CD4-positive, alpha-beta T cell treated with Interferon gamma for 1 hour (primary cell): ENCODE measurements around the gene WDR27.
"Not testable (repeated sequence)": the region's sequence is repeated elsewhere in the genome, so short reads cannot be mapped to it uniquely, and the experiment has no call there.

Experiments used
- DNase-seq: peaks from one replicate; pipeline ENCODE4 v3.0.0-alpha.2; 2020

The WDR27 gene

DNA sequence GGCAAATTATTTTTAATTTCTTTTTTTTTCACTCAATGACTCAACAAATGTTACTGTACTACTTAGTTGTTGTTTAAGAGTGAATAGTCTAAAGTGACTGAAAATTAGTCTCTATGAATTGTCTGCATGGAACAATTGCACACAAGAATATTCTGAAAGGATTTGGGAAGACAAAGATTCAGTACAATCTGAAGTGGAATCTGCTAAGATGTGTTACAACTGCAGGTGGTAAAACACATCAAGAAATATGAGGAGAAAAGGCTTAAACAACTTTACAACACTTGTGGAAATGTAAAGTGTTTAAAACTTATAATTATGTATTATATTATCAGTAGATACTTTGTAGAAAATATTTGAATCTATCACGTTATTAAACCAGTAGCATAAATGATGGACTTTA, 193.4 kb downstream of the WDR27 start:
- DNase-seq, result no peak

- DNase-seq, result no peak
These were observed 198.2 kb downstream of the WDR27 start for GRCh38 chr6:169503422-169504152.

GRCh38 chr6:169502445-169502844, 199.4 kb downstream of the WDR27 start:
- DNase-seq, result no peak

DNA sequence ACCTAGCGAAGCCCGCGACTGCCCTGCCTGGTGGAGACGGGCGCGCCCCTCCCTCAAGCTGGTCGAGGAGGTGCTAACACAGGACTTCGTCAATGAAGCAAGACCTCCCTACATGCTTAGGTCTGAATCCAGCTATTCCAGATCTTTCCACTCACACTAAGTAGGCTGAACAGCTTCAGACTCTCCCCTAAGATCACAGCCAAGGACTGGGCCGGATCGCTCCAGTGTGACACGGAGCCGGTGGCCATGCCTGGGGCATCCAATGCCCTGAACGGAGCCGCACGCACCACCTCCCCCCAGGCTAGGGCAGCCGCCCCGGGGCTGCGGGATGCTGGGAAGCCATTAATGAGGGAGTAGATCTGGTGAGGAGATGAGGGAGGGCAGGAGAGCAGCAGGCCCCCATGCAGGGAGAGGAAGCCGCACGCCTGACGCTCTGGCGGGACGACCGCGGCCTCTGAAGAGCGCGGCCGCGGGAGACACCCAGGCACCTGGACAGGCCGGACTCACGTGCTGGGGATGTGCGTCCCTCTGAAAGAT, 200.0 kb downstream of the WDR27 start:
- DNase-seq, result no peak

DNA sequence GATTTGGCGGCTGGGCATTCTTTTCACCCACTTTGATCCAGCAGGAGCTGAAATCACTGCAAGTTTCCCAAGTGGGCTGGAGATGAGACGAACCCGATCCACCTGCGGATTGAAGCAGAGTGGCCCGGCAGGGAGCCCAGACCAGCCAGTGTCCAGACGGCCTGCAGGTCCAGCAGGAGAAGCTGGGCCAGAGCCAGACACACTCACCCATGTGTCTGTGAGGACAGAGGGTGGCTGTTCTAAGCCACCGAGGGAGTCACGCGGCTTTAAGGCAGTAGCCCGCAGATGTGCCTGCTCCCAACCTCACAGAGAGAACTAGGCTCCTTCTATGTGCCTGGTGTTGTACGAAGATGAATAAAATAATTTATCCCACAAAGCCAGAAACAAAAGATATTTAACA, 200.7 kb downstream of the WDR27 start:
- no peak for DNase-seq

- no peak for DNase-seq
These were observed 201.1 kb downstream of the WDR27 start for GRCh38 chr6:169500688-169501087.

GRCh38 chr6:169499848-169500247, 202.0 kb downstream of the WDR27 start:
- no peak for DNase-seq

DNA sequence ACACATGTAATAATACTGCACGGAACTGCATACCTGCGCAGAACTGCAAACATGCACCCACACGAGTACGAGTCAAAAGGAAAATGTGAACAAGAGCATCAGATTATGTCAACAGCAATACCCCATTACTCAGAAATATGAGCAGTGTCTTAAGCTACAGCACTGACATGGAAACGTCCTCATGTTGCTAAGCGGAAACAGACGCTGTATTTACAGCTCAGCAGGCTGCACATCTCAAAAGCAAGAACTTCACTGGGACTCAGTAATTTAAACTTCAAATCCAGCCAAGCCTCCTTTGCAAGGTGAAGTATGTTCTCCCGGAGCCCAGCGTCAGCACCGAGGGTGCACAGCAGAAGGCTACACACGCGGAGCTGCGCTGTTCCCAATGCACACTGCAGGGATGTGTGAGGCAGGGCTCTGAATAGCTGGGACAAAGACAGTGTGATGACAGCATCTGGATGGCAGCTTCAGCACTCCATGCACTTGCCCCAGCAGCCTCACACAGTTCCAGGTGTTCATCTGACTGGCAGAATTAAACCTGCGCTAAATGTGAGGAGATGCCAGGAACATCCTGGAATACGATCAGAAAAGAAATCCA, 202.8 kb downstream of the WDR27 start:
- DNase-seq, result no peak

DNA sequence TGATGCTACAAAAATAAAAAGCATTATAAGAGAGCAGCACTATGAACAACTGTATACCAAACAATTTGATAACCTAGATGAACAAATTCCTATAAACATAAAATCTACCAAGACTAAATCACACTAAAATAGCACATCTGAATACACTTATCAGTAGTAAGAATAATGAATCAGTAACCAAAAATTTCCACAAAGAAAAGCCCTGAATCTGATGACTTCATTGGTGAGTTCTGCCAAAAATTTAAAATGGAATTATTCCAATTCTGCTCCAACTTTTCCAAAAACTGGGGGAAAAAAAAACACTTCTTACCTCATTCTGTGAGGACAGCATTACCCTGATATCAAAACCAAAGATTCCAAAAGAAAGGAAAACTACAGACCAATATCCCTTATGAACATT, 206.2 kb downstream of the WDR27 start:
- DNase-seq, result no peak

- DNase-seq, result no peak
These were observed 207.8 kb downstream of the WDR27 start for GRCh38 chr6:169494038-169494437.

GRCh38 chr6:169491482-169491881, 210.3 kb downstream of the WDR27 start:
- no peak for DNase-seq

- DNase-seq, result no peak
These were observed 211.0 kb downstream of the WDR27 start for GRCh38 chr6:169490830-169491229.

DNA sequence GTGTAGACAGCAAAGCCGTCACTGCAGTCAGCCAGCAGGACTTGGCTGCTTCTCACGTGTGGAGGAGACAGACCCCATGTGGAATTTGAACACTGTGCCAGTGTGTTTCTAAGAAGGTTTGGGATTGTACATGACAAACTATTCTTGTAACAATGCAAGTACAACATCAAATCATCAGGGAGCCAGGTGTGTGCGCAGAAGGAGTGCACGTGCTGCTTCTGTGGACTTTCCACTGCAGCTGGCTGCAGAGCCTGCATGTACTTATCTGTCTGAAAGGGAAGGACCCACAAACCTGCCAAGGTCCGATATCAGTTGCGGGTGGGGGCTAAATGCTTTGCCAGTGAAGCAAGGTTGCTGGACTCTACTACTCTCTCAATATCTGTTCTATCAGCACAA, 211.6 kb downstream of the WDR27 start:
- no peak for DNase-seq

- no peak for DNase-seq
These were observed 212.1 kb downstream of the WDR27 start for GRCh38 chr6:169489563-169490245.

- DNase-seq, result no peak
These were observed 214.0 kb downstream of the WDR27 start for GRCh38 chr6:169487579-169488436.

- DNase-seq, result no peak
These were observed 221.9 kb downstream of the WDR27 start for GRCh38 chr6:169479783-169480495.

DNA sequence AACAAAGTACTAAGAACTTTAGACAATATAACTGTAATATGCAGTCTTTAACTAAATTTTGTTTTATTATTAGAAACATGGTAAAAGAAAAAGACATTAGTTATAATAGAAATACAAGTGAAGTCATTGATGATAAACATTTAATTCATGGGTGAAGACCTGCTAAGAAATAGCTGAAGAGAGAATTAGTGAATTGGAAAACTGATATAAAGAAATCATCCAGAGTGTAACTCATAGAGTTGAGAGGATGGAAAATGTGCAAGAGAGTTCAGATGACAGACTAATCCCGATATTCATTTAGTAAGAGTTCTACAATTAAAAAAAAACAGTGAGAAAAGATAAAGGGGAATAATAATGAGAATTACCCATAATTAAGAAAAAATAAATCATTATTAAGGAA, 227.5 kb downstream of the WDR27 start:
- no peak for DNase-seq

GRCh38 chr6:169473663-169474062, 228.2 kb downstream of the WDR27 start:
- no peak for DNase-seq

DNA sequence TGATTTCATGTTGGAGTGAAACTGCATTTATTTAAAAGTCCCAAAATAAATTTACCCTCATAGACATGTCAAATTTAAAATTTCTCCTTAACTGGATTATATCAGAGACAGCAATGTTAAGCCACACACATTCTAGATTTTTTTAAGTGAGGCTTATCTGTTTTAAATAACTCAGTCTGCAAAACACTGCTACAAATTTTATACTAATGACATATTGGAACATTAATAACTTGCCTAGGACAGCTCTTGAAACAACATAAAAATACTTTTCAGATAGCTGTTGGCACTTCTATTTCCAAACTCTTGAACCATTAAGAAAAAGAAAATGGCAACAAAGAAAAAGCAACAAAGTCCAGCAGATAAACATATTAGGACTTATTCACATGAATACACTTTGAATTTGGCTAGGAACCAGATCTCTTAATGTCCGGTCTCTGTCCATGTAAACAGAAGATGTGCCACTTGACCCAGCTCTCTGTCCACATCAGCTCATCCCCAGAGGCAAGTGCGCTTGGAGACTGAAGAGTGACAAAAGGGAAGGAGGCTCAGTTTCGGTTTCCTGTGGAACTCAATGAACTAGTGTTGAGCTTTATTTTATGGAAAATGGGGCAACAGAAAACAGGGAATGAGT, 228.9 kb downstream of the WDR27 start:
- no peak for DNase-seq

- DNase-seq, result no peak
These were observed 231.0 kb downstream of the WDR27 start for GRCh38 chr6:169470790-169471189.

DNA sequence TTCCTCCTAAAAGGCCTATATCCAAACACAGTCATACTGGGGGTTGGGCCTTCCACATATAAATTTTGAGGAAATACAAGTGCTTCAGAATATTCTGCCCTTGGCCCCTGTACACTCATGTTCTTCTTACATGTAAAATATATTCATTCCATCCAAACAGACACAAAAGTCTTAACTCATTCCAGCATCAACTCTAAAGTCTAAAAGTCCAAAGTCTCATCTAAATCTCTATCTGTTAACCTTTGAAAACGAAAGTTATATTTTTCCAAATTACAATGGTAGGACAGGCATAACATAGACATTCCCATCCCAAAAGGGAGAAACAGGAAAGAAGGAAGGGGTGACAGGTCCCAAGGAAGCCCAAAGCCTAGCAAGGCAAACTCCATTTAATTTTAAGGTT, 232.8 kb downstream of the WDR27 start:
- DNase-seq, result no peak

DNA sequence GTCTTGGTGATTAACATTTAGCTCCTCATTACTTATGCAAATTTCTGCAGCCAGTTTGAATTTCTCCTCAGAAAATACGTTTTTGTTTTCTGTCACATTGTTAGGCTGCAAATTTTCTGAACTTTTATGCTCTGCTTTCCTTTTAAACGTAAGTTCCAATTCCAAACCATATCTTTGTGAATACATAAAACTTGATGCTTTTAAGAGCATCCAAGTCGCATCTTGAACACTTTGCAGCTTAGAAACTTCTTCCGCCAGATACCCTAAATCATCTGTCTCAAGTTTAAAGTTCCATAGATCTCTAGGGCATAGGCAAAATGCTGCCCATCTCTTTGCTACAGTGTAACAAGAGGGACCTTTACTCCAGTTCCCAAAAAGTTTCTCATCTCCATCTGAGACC, 234.1 kb downstream of the WDR27 start:
- not testable (repeated sequence) for DNase-seq
